Stomach smooth muscle (tissue), 2 donors: ENCODE data around the gene MCC.

Experiments used
- H3K27ac ChIP-seq: one replicate; pipeline ENCODE4 v1.7.0; 2013; ENCODE audit warnings: mild to moderate bottlenecking, low read length, inconsistent platforms
- H3K27me3 ChIP-seq, 2 donors: one replicate each; pipeline ENCODE4 v1.7.0; 2013; ENCODE audit warnings: low read length in 2 of 2; ENCODE audit not compliant: insufficient read depth in 2 of 2, control insufficient read depth in 1 of 2
- H3K36me3 ChIP-seq, 2 donors: one replicate each; pipeline ENCODE4 v1.7.0; 2013; ENCODE audit warnings: low read length in 2 of 2; ENCODE audit not compliant: control insufficient read depth in 2 of 2, insufficient read depth in 2 of 2
- H3K4me1 ChIP-seq: one replicate; pipeline ENCODE4 v1.7.0; 2013; ENCODE audit warnings: low read length; ENCODE audit not compliant: control insufficient read depth, insufficient read depth
- H3K4me3 ChIP-seq, 2 donors: one replicate each; pipeline ENCODE4 v1.7.0; 2013; ENCODE audit warnings: low read length in 2 of 2
- H3K9ac ChIP-seq, 2 donors: one replicate each; pipeline ENCODE4 v1.7.0; 2013; ENCODE audit warnings: low read length in 2 of 2, mild to moderate bottlenecking in 1 of 2
- H3K9me3 ChIP-seq, 2 donors: one replicate each; pipeline ENCODE4 v1.7.0; 2013; ENCODE audit warnings: low read length in 2 of 2; ENCODE audit not compliant: control insufficient read depth in 2 of 2
- donor health status: healthy.
- donor health status: Pancreatic carcinoma.

The MCC gene

DNA sequence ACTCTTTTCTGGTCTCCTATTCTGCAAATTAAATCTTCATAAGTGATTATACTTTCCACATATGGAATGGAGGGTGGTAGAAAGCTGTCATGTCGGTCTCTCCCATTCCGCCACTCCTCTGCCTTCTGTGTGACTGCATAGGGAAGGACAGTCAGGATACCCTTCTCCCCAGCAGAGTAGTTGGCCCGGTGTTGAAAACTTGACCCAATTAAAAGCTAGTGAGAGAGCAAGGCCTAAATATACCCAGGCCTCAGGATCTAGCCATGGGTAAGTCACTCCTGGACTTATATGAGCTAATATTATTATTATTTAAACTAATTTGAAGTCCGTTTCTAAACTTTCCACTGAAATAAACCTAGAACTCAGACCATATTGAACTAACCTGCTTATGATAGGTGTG is 248.2 kb downstream of the MCC start:
- H3K4me1 ChIP-seq, result peaks cover 5% of the 10 kb centered on the region
- H3K36me3 ChIP-seq, result no peaks in the 10 kb centered on the region
- H3K9ac ChIP-seq, result no peak overlapping the region
- no peak overlapping the region for H3K4me3 ChIP-seq
- no peaks in the 10 kb centered on the region for H3K9me3 ChIP-seq
- no peak overlapping the region for H3K27ac ChIP-seq
- H3K27me3 ChIP-seq, result no peaks in the 10 kb centered on the region

DNA sequence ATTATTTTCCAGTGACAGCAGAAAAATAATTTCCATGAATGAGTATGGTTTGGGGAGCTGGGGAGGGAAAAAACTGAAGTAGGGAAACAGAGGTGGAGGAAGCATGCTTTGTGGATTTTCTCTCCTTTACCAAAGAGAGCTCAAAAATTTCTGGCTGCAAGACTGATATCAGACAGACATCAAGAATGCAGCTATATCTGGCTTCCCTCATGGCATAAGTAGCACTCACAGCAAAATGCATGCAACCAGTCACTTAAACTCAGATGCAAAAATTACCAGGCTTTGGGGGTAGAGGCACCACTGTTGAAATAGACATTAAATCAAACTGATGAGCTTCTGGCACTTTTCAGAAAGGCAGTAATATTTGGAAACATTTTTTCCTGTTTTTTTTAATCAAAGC is 250.4 kb downstream of the MCC start:
- Histone ChIP-seq H3K4me1 (peaks cover 6% of the 10 kb centered on the region), H3K4me3 (no peak overlapping the region), H3K27me3 (no peaks in the 10 kb centered on the region), H3K9ac (no peak overlapping the region), H3K9me3 (no peaks in the 10 kb centered on the region), H3K27ac (no peak overlapping the region), H3K36me3 (no peaks in the 10 kb centered on the region)

DNA sequence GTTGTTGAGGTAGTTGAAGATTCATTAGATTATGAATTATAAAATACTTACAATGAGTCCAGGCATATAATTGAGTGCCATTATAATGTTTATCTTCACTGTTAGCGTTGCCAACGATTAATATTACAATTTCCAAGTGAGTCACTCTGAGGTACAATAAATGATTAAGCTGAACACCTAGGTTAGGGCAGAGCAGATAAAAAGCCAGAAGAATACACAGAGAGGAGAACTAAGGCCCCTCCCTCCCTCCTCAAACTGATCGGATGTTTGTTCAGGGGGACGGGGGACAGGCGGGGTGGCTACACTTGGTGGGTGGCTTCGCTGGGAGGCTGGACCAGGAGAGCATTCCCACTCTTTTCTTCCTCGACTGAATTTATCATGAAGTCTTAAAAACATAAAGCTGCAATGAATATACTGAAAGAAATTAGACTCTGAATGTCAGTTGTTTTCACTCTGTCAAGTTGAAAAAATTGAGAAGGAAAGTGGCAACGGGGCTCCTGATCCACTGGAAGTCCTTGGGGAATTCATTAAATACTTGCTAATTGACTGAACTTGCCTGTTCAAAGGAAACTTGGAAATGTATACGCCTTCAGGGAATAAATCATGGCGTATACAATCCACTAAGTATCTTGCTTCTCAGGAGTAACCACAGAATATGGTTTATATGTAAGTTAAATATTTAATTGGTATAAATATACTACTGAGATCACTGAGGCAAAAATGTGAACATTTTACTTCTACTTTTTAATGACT is 251.5 kb downstream of the MCC start:
- H3K27me3 ChIP-seq, result no peaks in the 10 kb centered on the region
- H3K9me3 ChIP-seq, result no peaks in the 10 kb centered on the region
- H3K4me3 ChIP-seq, result no peak overlapping the region
- no peaks in the 10 kb centered on the region for H3K36me3 ChIP-seq
- no peak overlapping the region for H3K27ac ChIP-seq
- no peak overlapping the region for H3K9ac ChIP-seq
- H3K4me1 ChIP-seq, result peaks cover 10% of the 10 kb centered on the region

DNA sequence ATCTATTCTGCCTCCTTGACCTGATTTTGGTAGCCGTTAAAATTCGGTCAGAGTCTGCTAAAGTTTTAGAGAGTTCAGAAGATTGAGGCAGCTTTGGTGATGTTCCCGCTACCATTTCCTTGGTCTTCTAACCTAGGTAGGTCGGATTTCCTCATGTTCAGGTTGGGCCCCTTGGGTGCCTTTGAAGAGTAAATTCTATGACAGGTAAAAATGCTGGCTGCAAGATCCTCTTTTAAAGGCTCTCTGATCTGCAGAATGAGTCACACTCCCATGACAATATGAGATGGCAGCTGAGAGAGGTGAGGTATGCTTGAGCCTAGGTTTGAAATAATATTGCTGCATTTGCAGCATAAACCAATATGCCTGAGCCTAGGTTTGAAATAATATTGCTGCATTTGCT is 252.4 kb downstream of the MCC start:
- peaks cover 10% of the 10 kb centered on the region for H3K4me1 ChIP-seq
- H3K27me3 ChIP-seq, result no peaks in the 10 kb centered on the region
- H3K4me3 ChIP-seq, result no peak overlapping the region
- no peaks in the 10 kb centered on the region for H3K9me3 ChIP-seq
- no peaks in the 10 kb centered on the region for H3K36me3 ChIP-seq
- no peak overlapping the region for H3K9ac ChIP-seq
- H3K27ac ChIP-seq, result no peak overlapping the region

DNA sequence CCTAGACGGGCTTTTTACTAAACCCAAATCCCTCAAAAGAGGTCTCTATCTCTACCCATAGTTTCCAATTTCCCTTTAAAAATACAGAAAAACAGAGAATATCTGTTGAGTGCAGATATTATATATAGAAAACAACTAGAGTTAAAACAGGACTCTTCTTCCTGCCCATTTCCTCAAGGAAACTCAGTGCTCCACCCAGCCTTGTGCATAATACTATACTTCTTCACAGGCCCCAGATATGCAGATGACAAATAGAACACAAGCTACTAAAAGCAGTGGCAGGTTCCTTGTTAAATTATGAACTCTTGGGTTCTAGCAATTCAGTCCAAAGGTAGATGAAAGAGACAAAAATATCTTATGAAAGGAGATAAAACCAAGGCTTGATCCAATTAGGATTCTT is 253.7 kb downstream of the MCC start:
- H3K27ac ChIP-seq, result no peak overlapping the region
- no peaks in the 10 kb centered on the region for H3K27me3 ChIP-seq
- H3K9ac ChIP-seq, result no peak overlapping the region
- H3K4me3 ChIP-seq, result no peak overlapping the region
- H3K9me3 ChIP-seq, result no peaks in the 10 kb centered on the region
- no peaks in the 10 kb centered on the region for H3K36me3 ChIP-seq
- H3K4me1 ChIP-seq, result peaks cover 9% of the 10 kb centered on the region

DNA sequence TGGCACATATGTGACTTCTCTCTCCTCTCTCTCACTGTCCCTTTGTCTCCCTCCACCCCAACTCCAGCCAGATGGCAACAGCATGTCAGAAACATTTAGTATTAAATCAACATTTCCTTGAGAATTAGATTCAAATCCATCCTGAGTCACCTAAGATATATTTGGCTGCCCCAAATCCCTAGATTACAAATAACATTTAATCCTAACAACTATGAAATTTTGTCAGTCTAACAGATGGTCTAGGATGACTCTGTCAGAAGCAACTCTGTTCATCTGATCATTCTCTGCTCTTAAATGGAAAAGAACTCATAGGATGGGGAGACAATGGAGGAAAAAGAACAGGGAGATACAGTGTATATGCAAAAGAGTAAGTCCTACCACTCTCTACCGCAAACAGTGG is 254.6 kb downstream of the MCC start:
- H3K36me3 ChIP-seq, result no peaks in the 10 kb centered on the region
- no peak overlapping the region for H3K9ac ChIP-seq
- no peaks in the 10 kb centered on the region for H3K27me3 ChIP-seq
- H3K4me3 ChIP-seq, result no peak overlapping the region
- H3K27ac ChIP-seq, result no peak overlapping the region
- peaks cover 6% of the 10 kb centered on the region for H3K4me1 ChIP-seq
- no peaks in the 10 kb centered on the region for H3K9me3 ChIP-seq

DNA sequence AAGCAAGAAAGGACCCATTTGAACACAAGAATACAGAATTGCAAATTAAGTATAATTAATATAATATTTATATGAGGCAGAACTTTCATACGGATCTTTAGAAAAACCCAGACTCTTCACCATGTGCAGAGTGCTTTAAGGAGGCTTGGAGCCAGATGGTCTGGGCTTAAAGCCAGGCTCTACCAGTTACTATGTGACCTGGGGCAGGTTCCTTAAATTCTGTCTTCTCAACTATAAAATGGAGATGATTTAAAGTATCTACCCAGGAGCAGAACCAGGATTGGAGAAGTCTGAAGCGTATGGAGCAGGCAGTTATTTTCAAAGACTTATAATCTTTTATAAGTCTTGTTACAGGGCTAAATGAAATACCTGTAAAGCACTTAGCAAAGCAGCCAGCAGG is 255.6 kb downstream of the MCC start:
- H3K4me1 ChIP-seq, result peaks cover 6% of the 10 kb centered on the region
- no peak overlapping the region for H3K27ac ChIP-seq
- no peaks in the 10 kb centered on the region for H3K9me3 ChIP-seq
- no peaks in the 10 kb centered on the region for H3K27me3 ChIP-seq
- no peak overlapping the region for H3K4me3 ChIP-seq
- H3K36me3 ChIP-seq, result no peaks in the 10 kb centered on the region
- H3K9ac ChIP-seq, result no peak overlapping the region

DNA sequence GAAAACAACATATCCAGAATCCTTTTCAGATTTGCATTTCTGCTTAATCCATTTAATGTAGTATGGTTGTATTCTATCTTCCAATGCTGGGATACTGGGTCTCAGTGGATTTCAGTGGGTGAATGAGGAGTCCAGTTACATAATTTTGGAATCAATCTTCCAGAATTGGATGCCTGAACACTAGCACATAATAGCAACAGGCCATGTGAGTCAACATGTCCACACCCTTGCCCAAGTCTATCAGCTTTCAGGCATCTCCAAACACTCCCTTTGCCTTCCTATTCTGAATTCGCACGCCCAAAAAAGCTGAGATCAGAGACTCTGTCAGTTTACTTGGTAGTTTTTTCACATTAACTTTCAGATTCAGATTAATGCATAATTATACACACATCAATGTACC is 256.0 kb downstream of the MCC start:
- Histone ChIP-seq H3K36me3 (no peaks in the 10 kb centered on the region), H3K4me3 (no peak overlapping the region), H3K27me3 (no peaks in the 10 kb centered on the region), H3K27ac (no peak overlapping the region), H3K4me1 (peaks cover 6% of the 10 kb centered on the region), H3K9ac (no peak overlapping the region), H3K9me3 (no peaks in the 10 kb centered on the region)

DNA sequence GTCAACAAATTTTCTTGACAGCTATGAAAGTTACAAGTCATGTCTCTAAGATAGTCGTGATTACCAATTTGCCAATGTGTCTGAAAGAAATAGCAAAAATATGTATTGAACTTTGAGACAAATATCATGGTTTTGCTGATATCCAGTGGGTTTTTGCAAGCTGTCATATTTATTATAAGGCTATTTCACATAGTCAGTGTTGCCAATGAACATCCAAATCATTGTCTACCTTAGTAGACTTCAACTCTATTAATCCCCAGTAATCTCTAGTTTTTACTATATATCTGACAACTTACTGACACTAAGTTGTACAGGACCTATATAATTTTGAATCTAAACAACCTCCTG is 256.6 kb downstream of the MCC start:
- no peak overlapping the region for H3K27ac ChIP-seq
- no peak overlapping the region for H3K9ac ChIP-seq
- no peaks in the 10 kb centered on the region for H3K9me3 ChIP-seq
- H3K27me3 ChIP-seq, result no peaks in the 10 kb centered on the region
- peaks cover 6% of the 10 kb centered on the region for H3K4me1 ChIP-seq
- no peaks in the 10 kb centered on the region for H3K36me3 ChIP-seq
- H3K4me3 ChIP-seq, result no peak overlapping the region

DNA sequence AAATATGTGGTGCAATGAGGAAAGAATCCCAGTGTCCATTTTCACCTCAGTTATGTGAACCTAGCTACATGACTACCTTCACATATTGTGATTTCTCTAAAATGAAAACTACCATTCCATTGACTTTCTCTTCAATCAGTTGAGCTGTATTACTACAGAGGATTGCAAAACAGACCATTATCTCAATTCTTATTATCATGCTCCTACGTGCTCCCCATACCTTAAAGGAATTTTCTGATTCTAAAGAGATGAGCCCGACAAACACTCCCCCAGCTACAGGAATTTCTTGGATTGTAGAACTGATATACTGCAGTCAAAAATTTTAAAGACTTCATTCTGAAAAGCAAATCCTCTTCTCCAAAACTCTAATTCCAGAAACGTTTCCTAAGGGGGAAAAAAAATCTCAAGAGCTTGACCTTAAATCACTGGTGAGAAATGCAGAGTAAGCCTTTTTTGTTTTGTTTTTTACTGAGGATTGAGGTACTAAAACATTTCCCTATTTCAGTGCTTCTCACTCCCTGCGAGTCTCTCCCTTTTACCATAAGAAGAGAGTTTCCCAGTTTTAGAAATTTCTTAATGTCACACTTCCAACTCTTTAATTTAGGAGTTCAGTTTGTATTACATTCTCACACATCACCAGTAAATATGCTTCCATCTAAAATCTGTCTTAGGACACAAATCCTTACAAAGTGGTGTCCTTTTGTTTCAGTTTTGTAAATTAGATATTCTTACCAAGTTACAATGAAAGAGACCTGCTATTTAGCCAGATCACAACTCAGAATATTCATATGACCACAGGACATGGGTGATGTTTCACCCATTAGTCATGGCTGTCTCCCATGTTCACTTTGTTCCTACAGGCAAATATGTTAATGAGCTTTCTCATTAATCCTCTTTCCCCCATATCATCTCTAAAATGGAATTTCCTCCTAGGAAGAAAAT is 257.3 kb downstream of the MCC start:
- Histone ChIP-seq H3K36me3 (no peaks in the 10 kb centered on the region), H3K9me3 (no peaks in the 10 kb centered on the region), H3K27me3 (no peaks in the 10 kb centered on the region), H3K27ac (no peak overlapping the region), H3K4me1 (peaks cover 6% of the 10 kb centered on the region), H3K9ac (no peak overlapping the region), H3K4me3 (no peak overlapping the region)

DNA sequence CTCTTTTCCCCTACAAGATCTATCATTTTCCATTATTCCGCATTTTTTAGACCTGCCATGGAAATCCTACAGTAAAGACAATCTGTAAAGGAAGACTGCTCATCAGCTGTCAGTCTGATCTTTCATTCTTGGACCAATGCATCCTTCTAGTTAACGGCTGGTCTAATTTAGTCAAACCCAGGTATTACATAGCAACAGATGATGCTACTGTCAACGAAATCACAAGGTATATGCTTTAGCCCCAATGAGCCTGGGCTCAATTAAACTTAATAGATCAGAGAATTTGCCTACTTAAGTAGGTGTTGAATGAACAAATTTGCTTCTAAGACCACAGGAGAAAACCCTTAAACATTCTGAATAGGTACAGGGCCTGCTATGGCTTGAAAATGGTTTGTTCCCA is 260.5 kb downstream of the MCC start:
- Histone ChIP-seq H3K4me3 (no peak overlapping the region), H3K27me3 (no peaks in the 10 kb centered on the region), H3K27ac (no peak overlapping the region), H3K36me3 (no peaks in the 10 kb centered on the region), H3K9me3 (no peaks in the 10 kb centered on the region), H3K9ac (no peak overlapping the region), H3K4me1 (peaks cover 4% of the 10 kb centered on the region)
